Spinal cord (tissue), 10 donors: ENCODE measurements around the gene THBD. TPM values are rescaled to one million over a fixed set of nuclear protein-coding genes. Genes with fewer than 3 reads are reported as not detected.
A peak's percentile ranks its signal among the peaks of the same experiment; 100 is the strongest.

Experiments
- DNase-seq, 6 donors: peaks; one replicate each; pipeline versions ENCODE4 v3.0.0 to v3.0.0-alpha.2; 2013 to 2015; ENCODE audit warnings: low spot score in 6 of 6, low read depth in 4 of 6
- H3K27ac ChIP-seq: one replicate; pipeline ENCODE4 v1.5.1; 2013; ENCODE audit warnings: low read depth, low read length, control low read depth
- H3K27me3 ChIP-seq: one replicate; pipeline ENCODE4 v1.6.1; 2013; ENCODE audit warnings: low read length; ENCODE audit not compliant: control insufficient read depth, insufficient read depth
- H3K36me3 ChIP-seq: one replicate; pipeline ENCODE4 v1.6.1; 2013; ENCODE audit warnings: low read length; ENCODE audit not compliant: control insufficient read depth, insufficient read depth
- H3K4me1 ChIP-seq: one replicate; pipeline ENCODE4 v1.6.1; 2013; ENCODE audit warnings: low read length; ENCODE audit not compliant: control insufficient read depth, insufficient read depth
- H3K4me3 ChIP-seq: one replicate; pipeline ENCODE4 v1.5.1; 2013; ENCODE audit warnings: low read depth, low read length, control low read depth
- H3K9me3 ChIP-seq: one replicate; pipeline ENCODE4 v1.6.1; 2013; ENCODE audit warnings: low read length; ENCODE audit not compliant: control insufficient read depth, insufficient read depth
- WGBS: methylation state at CpG from one replicate; pipeline ENCODE4 v1.1.5; 2013; ENCODE audit warnings: missing lambda C conversion rate; ENCODE audit not compliant: insufficient coverage; 5-methylcytosine and 5-hydroxymethylcytosine counted together
- polyA plus RNA-seq, 2 donors: library from polyadenylated mRNA; unstranded; fragments of 120-200 nt; gene quantifications; one replicate each; pipeline ENCODE4 v1.2.1, GENCODE V29; 2013; ENCODE audit not compliant: insufficient read length in 2 of 2
- total RNA-seq, 2 donors: library from RNA; depleted of rRNA in 1 of 2; stranded (reverse); fragments of 120-200 nt in 1 of 2; fragments of >200 nt in 1 of 2; gene quantifications; one replicate each; pipeline versions ENCODE4 v1.2.3 to v1.2.4, GENCODE V29; 2013 to 2014
- donor health status: healthy.

Gene THBD
- total and polyA plus RNA-seq, 4 donors: 7.2 to 14.8 (median 13.0) TPM

GRCh38 chr20:23043376-23043775, 6.1 kb downstream of the THBD start:
- Histone ChIP-seq H3K27ac (no peak overlapping the region), H3K36me3 (no peaks in the 10 kb centered on the region), H3K4me1 (peaks cover 12% of the 10 kb centered on the region), H3K27me3 (peaks cover 27% of the 10 kb centered on the region), H3K9me3 (no peaks in the 10 kb centered on the region), H3K4me3 (no peak overlapping the region)
- 96% methylated on average over 6 of the region's 6 CpGs for WGBS
- DNase-seq: no peak

DNA sequence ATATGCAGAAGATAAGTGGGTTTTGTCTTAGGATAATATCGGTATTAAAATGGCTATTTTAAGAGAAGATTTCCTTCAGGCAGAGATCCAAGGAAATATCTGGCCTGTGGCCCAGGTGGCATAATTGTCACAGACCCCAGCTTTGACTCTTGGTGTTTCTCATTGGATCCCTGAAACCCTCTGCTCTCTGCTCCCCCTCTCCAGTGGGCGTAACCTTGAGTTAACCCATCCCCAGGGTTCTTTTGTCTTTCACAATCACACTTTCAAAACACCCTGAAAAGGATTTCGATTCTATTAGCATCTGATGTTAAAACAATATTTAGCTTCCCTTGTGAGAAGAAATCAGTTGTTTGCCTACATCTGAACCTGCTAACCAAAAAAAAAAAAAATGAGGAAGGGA, 7.2 kb downstream of the THBD start:
- DNase-seq: no peak
- Histone ChIP-seq H3K27ac (no peak overlapping the region), H3K4me1 (peaks cover under 1% of the 10 kb centered on the region), H3K27me3 (peaks cover 17% of the 10 kb centered on the region), H3K9me3 (no peaks in the 10 kb centered on the region), H3K36me3 (no peaks in the 10 kb centered on the region), H3K4me3 (no peak overlapping the region)
- WGBS: no CpG with 5 or more reads among the region's 3 CpGs

DNA sequence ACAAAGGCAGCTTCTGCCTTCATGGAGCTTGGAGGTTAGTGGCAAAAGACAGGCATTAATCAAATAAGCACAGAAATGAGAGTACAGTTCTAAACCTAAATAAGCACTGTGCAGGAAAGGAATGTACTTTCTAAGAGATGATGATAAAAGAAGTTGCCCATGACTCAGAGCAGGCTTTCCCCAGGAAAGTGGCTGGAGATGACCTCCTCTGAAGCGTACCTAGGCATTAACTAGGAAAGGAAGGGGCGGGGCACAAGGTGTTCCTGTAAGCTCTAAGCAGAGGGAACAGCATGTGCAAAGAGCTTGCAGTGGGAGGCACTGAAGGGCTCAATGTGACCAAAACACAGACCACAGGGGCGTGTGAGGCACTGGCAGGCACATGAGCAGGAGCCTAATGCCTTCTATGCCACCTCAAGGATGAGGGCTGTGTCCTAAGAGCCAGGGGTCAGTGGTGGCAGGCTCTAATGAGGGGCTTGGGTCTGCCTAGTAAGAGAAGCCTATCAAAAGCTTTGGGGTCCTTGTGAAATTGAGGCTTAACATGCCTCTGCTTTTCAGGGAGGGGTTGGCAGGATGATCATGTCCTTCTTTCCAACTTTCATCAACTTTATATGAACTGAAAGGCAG, 9.5 kb downstream of the THBD start:
- Histone ChIP-seq H3K36me3 (no peaks in the 10 kb centered on the region), H3K4me1 (peaks cover under 1% of the 10 kb centered on the region), H3K4me3 (no peak overlapping the region), H3K27ac (no peak overlapping the region), H3K27me3 (peaks cover 11% of the 10 kb centered on the region), H3K9me3 (no peaks in the 10 kb centered on the region)
- DNase-seq: no peak
- 53% methylated on average over 3 of the region's 3 CpGs for WGBS

- peaks cover 3% of the 10 kb centered on the region for H3K4me1 ChIP-seq
- peaks cover 11% of the 10 kb centered on the region for H3K27me3 ChIP-seq
- DNase-seq: no peak
- H3K9me3 ChIP-seq: no peaks in the 10 kb centered on the region
- H3K27ac ChIP-seq: no peak overlapping the region
- WGBS: 89% methylated on average over 3 of the region's 5 CpGs
- H3K36me3 ChIP-seq: no peaks in the 10 kb centered on the region
- no peak overlapping the region for H3K4me3 ChIP-seq
These were observed 10.2 kb downstream of the THBD start for GRCh38 chr20:23039136-23039875.

DNA sequence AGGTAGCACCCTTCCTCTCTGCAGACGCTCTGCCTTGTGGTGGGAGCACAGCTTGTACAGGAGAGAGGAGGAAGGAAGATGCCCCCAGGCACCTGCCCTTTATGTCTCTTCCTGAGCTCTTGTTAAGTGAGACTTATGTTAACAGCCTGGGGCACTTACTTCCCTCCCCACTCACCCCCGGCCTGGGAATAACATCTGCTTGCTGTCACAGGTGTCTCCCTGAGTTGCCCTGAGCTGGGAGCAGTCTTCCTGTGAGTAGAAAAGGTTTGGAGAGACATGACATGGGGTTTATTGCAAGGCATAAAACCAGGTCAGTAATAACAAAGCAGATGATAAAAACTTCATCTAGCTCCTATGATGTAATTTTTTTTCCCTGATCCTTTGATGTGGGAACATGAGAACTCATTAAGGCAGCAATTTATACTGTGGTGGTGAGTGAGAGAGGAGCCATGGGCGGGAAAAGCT, 12.4 kb downstream of the THBD start:
- Histone ChIP-seq H3K27ac (no peak overlapping the region), H3K4me1 (peaks cover 3% of the 10 kb centered on the region), H3K9me3 (no peaks in the 10 kb centered on the region), H3K4me3 (no peak overlapping the region), H3K27me3 (peaks cover 9% of the 10 kb centered on the region), H3K36me3 (no peaks in the 10 kb centered on the region)
- DNase-seq: no peak
- no CpG with 5 or more reads among the region's 3 CpGs for WGBS

DNA sequence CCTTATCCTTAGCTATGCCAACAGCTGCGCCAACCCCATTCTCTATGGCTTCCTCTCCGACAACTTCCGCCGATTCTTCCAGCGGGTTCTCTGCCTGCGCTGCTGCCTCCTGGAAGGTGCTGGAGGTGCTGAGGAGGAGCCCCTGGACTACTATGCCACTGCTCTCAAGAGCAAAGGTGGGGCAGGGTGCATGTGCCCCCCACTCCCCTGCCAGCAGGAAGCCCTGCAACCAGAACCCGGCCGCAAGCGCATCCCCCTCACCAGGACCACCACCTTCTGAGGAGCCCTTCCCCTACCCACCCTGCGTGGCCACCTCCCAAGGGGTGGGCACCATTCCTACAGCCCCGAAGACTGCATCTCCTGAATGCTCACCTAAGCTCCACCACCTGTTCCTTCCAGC, 13.1 kb downstream of the THBD start:
- Histone ChIP-seq H3K27ac (no peak overlapping the region), H3K27me3 (peaks cover 9% of the 10 kb centered on the region), H3K4me3 (no peak overlapping the region), H3K4me1 (peaks cover 3% of the 10 kb centered on the region), H3K9me3 (no peaks in the 10 kb centered on the region), H3K36me3 (no peaks in the 10 kb centered on the region)
- WGBS: 86% methylated on average over 5 of the region's 11 CpGs
- no peak for DNase-seq

- Histone ChIP-seq H3K4me1 (peaks cover 3% of the 10 kb centered on the region), H3K27me3 (peaks cover 7% of the 10 kb centered on the region), H3K9me3 (no peaks in the 10 kb centered on the region), H3K36me3 (no peaks in the 10 kb centered on the region), H3K4me3 (no peak overlapping the region), H3K27ac (no peak overlapping the region)
- no peak for DNase-seq
- 86% methylated on average over 41 of the region's 41 CpGs for WGBS
These were observed 13.7 kb downstream of the THBD start for GRCh38 chr20:23035731-23036130.

GRCh38 chr20:23034721-23035671, 14.5 kb downstream of the THBD start, which contains the start of gene SSTR4:
TSS of gene SSTR4 (plus strand) at chr20:23035312. CDS start at chr20:23035484, 172 bp downstream.
- no peak within 1 kb of the TSS for H3K4me3 ChIP-seq
- 11% methylated on average over 81 of the region's 83 CpGs for WGBS
- no peaks in the 10 kb centered on the region for H3K36me3 ChIP-seq
- peaks cover 7% of the 10 kb centered on the region for H3K27me3 ChIP-seq
- no peaks in the 10 kb centered on the region for H3K9me3 ChIP-seq
- H3K27ac ChIP-seq: no peak within 1 kb of the TSS
- peaks cover 3% of the 10 kb centered on the region for H3K4me1 ChIP-seq
- peak in 2 of 6 donors; percentile 31 to 42 for DNase-seq

GRCh38 chr20:23033918-23034317, 15.6 kb downstream of the THBD start:
- no peaks in the 10 kb centered on the region for H3K36me3 ChIP-seq
- no peaks in the 10 kb centered on the region for H3K9me3 ChIP-seq
- peaks cover 3% of the 10 kb centered on the region for H3K4me1 ChIP-seq
- no peak overlapping the region for H3K4me3 ChIP-seq
- 78% methylated on average over 3 of the region's 4 CpGs for WGBS
- DNase-seq: no peak
- H3K27me3 ChIP-seq: peaks cover 7% of the 10 kb centered on the region
- H3K27ac ChIP-seq: no peak overlapping the region
